ENCODE results near the gene SPAAR.
"Not testable (repeated sequence)": the region's sequence is repeated elsewhere in the genome, so short reads cannot be mapped to it uniquely, and the experiment has no call there.

The SPAAR gene, protein sequence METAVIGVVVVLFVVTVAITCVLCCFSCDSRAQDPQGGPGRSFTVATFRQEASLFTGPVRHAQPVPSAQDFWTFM

GRCh38 chr9:35909274-35909673 is at the start of gene SPAAR:
Gene SPAAR, plus strand, starts transcription at chr9:35909490. Its CDS starts 974 bp downstream, at chr9:35910464.
- no peak for DNase-seq

GRCh38 chr9:35859990-35860339 is 49.3 kb upstream of the SPAAR start:
- DNase-seq = no peak

- no peak for DNase-seq
Measured at GRCh38 chr9:35861161-35861897, 48.0 kb upstream of the SPAAR start.

- DNase-seq = no peak
Measured at GRCh38 chr9:35862328-35862727, 47.0 kb upstream of the SPAAR start.

- DNase-seq = no peak
Measured at GRCh38 chr9:35863583-35863982, 45.7 kb upstream of the SPAAR start.

- no peak for DNase-seq
Measured at GRCh38 chr9:35864695-35865255, 44.5 kb upstream of the SPAAR start.

GRCh38 chr9:35867538-35867937 is 41.8 kb upstream of the SPAAR start:
- no peak for DNase-seq

DNA sequence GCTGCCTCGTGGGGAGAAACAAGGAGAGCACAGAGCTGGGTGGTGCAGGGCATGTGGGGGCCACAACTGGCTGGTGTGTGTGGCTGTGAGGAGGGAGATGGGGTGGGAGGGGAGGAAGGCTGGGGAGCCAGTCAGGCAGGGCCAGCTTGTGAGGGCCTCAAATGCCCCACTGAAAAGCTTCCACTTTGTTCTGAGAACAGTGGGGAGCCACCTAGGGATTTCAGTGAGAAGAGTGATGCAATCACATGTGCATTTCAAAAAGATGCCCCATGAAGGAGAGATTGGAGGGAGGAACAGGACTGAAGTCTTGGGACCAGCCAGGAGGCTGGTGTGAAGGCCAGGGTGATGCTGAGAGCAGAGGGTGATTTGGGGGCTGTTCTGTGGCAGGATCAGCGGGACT is 40.4 kb upstream of the SPAAR start:
- no peak for DNase-seq

- no peak for DNase-seq
Measured at GRCh38 chr9:35869621-35870216, 39.6 kb upstream of the SPAAR start.

DNA sequence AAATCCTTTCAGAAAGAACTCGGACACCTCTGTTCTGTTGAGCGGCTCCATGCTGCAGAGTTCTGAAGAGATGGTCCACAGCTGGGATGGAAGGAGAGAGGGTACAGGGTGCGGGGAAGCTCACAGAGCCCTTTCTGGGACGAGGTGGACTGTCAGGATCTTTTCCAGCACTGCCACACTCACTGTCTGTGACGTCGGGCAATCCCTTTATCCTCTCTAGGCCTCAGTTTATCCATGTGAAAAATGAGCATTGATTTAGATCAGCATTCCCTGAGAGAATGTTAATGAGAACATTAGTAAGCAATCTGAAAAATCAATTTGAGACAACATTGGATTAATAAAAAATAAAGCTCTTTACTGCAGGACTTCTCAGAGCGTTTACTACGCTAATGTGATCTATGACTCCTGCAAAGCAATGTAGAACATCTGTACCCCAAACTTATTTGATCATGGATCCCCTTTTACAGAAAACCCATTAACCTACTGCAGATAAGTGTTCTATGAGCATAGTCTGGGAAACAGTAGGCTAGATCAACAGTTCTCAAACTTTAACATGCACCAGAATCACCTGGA is 38.9 kb upstream of the SPAAR start, which contains the start of gene OR13J1:
Gene OR13J1 (minus strand): TSS at position 51 of the 573 bp plus-strand sequence. CDS start 0 bp downstream, at position 51.
- no peak for DNase-seq

DNA sequence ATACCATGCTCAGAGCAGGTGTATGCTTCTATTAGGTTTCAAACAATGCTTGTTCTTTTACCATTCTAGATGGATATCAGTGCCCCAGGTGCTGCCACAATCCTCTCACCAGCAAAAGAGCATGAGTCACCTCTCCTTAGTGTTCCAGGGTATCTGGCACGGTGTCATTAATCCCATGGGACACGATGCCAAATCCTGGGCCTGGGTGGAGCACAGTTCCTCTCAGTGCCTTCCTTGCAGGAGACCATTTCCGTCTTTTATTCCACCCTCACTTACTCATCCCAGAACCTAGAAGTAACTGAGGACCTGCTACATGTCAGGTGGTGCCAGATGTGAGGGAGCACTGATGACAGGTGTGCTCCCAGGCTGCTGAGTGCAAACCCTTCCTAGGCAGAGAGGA is 37.7 kb upstream of the SPAAR start:
- DNase-seq = no peak

- DNase-seq = no peak
Measured at GRCh38 chr9:35872505-35872904, 36.8 kb upstream of the SPAAR start.

DNA sequence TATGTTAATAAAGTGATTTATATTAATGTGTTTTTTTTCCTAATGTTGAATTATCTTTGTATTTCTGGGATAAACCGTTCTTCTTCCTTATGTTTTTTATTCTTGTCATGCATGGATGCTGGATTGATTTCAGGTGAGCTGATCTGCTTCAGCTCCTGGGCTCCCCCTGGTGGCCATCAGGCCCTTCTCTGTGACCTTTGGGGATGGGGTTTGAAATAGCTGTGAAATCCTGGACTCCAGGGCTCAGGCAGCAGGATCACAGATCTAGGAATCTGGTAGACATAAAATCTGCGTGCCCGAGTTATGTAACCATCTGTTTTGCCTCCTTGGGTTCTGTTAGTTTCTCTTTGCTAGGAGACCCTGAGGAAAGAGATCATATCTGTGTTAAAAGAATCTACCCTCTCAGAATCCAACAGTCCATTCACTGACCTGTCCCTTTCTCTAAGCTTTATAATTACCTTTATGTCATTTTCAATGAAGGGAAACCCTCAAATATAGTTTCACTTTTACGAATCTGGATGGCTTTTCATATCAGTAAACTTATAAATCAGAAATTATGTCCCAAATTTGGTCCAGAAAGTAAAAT is 26.9 kb upstream of the SPAAR start:
- DNase-seq = peak; percentile 70 to 78

GRCh38 chr9:35882996-35883395 is 26.3 kb upstream of the SPAAR start:
- no peak for DNase-seq

DNA sequence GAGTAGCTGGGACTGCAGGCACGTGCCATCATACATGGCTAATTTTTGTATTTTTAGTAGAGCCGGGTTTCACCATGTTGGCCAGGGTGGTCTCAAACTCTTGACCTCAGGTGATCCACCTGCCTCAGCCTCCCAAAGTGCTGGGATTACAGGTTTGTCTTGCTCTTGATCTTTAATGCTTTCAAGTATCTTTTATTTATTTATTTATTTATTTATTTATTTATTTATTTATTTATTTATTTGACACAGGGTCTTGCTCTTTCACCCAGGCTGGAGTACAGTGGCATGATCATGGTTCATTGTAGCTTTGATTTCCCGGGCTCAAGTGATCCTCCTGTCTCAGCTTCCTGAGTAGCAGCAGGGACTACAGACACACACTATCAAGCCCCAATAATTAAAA is 24.4 kb upstream of the SPAAR start:
- DNase-seq = not testable (repeated sequence)

DNA sequence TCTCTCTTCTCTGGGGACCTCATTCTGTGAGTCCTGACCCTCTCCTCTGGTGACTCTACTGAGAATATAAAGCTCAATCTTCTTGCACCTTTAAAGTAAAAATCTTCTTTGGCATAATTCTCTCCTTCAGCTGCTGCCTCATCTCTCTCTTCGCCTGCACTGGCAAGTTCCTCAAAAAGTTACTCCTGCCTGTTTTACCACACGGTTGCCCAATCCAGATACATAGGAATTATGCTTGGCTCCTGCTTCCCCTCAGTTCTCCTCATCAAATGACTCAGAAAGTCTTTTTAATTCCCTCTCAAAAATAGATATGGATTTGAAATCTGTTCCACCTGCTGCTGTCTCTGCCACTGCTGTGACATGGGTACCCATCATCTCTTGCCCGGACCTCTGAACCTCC is 17.6 kb upstream of the SPAAR start:
- no peak for DNase-seq

- no peak for DNase-seq
Measured at GRCh38 chr9:35892051-35892450, 17.2 kb upstream of the SPAAR start.

DNA sequence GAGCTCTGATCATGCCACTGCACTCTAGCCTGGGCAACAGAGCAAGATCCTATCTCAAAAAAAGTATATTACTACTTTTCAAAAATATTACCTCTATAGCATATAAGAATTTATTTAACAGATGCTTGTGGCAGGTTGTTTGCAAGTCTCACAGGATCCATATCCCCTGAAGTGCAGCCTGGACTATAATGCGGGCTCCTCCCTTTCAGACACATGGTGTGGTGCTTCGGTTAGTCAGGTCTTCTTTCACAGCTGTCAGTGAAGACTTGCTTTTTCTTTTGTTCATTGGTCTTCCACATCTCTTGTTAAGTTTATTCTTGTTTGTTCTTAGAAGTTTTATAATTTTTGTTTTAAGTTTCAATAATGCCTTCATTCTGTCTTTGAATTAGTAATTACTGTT is 12.7 kb upstream of the SPAAR start:
- no peak for DNase-seq

- not testable (repeated sequence) for DNase-seq
Measured at GRCh38 chr9:35897376-35898099, 11.8 kb upstream of the SPAAR start.

DNA sequence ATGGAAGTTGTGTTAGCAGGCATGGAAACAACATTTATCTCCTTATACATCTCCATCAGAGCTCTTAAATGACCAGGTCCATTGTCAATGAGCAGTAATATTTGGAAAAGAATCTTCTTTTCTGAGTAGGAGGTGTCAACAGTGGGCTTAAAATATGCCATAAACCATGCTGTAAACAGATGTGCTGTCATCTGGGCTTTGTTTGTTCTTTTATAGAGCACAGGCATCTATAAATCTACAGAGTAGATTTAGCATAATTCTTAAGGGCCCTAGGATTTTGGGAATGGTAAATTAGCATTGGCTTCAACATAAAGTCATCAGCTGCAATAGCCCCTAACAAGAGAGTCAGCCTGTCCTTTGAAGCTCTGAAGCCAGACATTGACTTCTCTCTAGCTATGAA is 11.0 kb upstream of the SPAAR start:
- no peak for DNase-seq

DNA sequence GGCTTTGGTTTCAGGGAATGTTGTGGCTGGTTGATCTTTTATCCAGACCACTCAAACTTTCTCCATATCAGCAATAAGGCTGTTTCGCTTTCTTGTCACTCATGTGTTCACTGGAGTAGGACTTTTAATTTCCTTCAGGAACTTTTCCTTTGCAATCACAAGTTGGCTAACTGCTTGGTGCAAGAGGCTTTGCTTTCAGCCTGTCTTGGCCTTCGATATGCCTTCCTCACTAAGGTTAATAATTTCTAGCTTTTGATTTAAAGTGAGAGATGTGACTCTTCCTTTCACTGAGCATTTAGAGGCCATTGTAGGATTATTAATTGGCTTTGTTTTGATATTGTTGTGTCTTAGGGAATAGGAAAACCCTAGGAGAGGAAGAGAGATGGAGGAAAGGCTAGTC is 10.3 kb upstream of the SPAAR start:
- no peak for DNase-seq

DNA sequence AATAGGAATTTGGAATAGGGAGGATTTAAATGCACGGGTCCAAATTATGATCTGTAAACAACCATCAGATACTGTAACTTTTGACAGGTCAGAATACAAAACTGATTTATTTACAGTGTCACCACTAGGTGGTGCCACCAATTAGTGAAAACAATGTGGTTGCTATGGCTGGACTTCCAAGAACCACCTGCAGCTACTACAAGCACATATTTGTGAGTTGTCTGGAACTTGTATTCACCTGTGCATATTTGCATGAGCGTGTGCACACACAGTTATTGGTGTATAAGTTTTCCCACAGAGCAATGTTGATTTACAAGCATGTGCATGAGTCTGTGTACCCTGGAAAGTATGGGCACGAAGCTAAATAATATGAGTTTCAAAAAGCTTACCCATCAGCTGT is 6.2 kb upstream of the SPAAR start:
- DNase-seq = peak; percentile 50 to 74

- DNase-seq = no peak
Measured at GRCh38 chr9:35904338-35904737, 5.0 kb upstream of the SPAAR start.

Data from CD4-positive, alpha-beta T cell treated with Interferon alpha-2 for 1 hour (primary cell).